Right lobe of liver (tissue), 4 donors: ENCODE data around the gene ANKRD34C.

Experiments used
- CTCF ChIP-seq, 4 donors: fragments of 200-600 bp in 3 of 4; fragments of 450-650 bp in 1 of 4; IDR thresholded peaks; one replicate each; pipeline versions ENCODE4 v1.5.1 to v1.8.0; 2016 to 2022; ENCODE audit warnings: antibody characterized with exemption in 4 of 4, mild to moderate bottlenecking in 2 of 4
- POLR2A ChIP-seq: fragments of 450-650 bp; IDR thresholded peaks from one replicate; pipeline ENCODE4 v1.6.1; 2017; ENCODE audit warnings: antibody characterized with exemption, mild to moderate bottlenecking
- donor health status: DM: no; HTN: no; CAD: no.
- donor health status: DM: no; HTN: no; CAD: no.
- donor health status: DM: no; HTN: yes; CAD: no.

GRCh38 chr15:79299841-79300235 is 17.3 kb downstream of the ANKRD34C start:
- TF ChIP-seq POLR2A, result no peak
- TF ChIP-seq CTCF (IDR thresholded peaks at IDR 0.05), result no peak
